GM19463 (cell line): ENCODE results near the gene SESN2.

Experiments
- ATAC-seq: cut with Tn5 transposase; IDR thresholded peaks from one replicate; pipeline ENCODE4 v1.9.1; 2021; ENCODE audit warnings: mild to moderate bottlenecking, moderate library complexity; ENCODE audit not compliant: unreplicated experiment

The SESN2 gene

DNA sequence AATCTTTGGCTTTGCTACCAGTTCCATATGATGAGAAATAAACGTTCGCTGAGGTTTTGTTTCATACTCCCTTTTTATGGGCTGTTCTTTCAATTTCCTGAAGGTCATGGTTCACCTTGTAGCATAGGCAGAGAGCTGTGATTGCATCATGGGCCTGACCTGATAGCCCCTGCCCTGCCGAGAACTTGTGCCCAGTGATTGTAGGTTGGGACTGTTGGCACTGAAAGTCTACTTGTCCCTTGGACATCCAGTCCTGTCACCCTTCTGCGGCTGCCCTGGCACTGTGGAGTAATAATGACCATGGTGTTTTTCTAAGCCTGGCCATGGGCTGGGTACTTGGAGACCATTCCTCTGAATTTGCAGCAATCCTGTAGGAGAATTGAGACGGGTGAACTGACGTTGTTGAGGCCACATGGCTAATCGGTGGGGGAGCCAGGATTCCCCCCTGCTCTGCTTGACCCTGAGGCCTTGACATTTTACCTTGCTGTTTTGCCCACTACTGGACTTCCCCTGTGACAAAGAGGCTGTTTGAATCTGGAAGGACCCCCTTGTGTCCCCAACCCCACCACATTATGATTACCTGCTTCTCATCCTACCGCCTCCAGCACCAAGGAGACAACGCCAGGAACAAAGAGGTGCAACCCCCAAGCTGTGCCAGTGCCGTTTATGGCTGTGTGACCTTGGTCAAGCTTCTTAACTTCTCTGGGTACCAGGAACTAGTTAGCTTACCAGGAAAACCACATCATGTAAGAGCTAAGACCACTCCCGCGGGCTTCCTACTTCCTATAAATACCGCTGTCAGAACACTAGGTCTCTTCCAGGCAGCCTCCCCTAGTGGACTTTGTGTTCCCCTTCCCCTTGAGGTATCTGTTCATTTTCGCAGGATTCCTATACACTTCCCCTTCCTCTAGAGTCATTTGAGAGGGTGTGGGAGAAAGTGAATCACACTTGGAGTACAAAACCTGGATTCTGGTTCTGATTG lies 23.4 kb downstream of the SESN2 start:
- no peak for ATAC-seq

DNA sequence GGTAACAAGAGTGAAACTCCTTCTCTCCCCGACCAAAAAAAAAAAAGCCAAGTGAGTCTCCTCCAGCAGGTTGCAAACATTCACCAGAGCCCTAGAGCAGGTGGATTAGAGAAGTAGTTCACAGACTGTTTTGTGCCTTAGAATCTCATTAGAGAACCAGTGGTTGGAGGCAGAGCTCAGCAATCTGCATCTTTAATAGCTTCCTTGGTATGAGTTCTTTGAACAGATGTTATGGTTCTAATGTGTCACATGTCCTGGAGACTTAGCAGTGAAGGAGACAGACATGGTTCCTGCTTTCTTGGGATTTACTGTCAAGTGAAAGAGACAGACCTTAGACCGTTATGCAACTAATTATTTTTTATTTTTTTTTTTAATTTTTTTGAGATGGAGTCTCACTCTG lies 26.8 kb downstream of the SESN2 start:
- no peak for ATAC-seq

- ATAC-seq = no peak
Measured at GRCh38 chr1:28288487-28288886, 29.2 kb downstream of the SESN2 start.

- ATAC-seq = no peak
Measured at GRCh38 chr1:28290851-28291250, 31.5 kb downstream of the SESN2 start.

GRCh38 chr1:28291711-28292110 lies 32.4 kb downstream of the SESN2 start:
- ATAC-seq = no peak

- no peak for ATAC-seq
Measured at GRCh38 chr1:28295936-28296335, 36.6 kb downstream of the SESN2 start.

GRCh38 chr1:28296401-28297261 lies 37.3 kb downstream of the SESN2 start:
- no peak for ATAC-seq

DNA sequence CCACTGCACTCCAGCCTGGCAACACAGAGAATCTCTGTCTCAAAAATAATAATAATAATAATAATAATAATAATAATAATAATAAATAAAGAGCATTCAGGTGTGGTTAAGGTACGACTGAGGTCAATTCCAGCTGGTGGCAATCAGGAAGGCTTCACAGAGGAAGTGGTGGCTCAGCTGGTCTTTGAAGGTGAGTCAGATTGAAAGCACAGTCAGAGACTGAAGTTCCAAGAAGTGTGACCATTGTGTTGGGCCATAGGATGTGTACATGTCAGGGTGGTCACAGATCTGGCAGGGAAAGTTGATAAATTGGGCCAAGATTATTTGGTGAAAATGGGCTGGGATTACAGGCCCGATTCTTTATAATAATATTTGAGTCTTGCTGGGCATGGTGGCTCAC lies 38.5 kb downstream of the SESN2 start:
- peak; percentile 45 for ATAC-seq

DNA sequence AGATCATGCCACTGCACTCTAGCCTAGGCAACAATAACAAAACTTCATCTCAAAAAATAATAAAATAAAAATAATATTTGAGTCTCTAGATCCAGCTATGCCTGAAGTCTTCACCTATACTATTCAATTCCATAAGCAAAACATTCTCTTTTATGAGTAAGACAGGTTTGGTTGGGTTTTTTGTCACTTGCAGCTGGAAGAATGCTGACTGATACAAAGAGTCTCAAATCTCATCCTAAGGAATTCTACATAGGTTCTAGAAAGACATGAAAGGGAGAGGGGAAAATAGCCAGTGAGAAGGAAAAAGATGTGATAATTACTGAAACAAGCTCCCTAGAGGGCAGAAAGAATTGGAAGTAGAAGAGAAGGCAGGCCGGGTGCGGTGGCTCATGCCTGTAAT lies 39.1 kb downstream of the SESN2 start:
- no peak for ATAC-seq

- ATAC-seq = no peak
Measured at GRCh38 chr1:28301368-28302174, 42.3 kb downstream of the SESN2 start.

DNA sequence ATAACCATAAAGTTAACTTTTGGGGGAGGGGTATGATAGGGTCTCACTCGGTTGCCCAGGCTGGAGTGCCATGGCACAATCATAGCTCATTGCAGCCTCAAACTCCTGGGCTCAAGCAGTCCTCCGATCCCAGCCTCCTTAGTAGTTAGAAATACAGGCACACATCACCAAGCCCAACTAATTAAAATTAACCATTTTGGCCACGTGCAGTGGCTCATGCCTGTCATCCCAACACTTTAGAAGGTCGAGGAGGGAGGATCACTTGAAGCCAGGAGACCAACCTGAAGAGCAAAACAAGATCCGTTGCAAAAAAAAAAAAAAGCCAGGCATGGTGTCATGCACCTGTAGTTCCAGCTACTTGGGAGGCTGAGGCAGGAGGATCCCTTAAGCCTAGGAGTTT lies 42.9 kb downstream of the SESN2 start:
- ATAC-seq = no peak

- ATAC-seq = no peak
Measured at GRCh38 chr1:28306301-28306949, 47.1 kb downstream of the SESN2 start.

DNA sequence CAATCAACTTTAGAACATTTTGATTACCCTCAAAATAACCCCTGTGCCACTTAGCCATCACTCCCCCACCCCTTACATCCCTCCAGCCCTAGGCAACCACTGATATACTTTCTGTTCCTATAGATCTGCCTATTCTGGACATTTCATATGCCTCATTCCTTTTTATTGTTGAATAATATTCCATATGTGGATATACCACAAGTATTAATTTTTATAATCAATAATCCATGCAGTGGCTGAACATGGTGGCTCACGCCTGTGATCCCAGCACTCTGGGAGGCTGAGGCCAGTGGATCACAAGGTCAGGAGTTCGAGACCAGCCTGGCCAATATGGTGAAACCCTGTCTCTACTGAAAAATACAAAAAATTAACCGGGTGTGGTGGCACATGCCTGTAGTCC lies 49.4 kb downstream of the SESN2 start:
- ATAC-seq = no peak

GRCh38 chr1:28309702-28310101 lies 50.4 kb downstream of the SESN2 start:
- no peak for ATAC-seq

GRCh38 chr1:28313702-28314546 lies 54.6 kb downstream of the SESN2 start:
- ATAC-seq = no peak

DNA sequence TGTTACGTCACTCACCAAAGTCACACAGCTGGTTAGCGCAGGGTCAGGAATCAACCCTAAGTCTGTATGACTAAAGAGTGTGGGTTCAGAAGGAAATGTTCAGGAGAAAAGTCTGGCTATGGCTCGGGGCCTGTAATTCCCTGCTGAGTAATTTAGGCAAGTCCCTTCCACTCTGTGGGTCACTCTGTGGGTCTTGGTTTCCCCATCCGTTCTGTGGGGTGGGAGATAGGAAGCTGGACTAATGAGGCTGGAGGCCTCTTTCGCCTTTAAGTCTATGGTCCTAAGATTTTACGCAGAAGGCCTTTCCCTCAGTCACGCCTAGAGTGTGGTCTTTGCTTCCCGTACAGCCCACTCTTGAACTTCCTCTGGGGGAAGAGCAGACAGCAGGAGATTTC lies 55.2 kb downstream of the SESN2 start:
- ATAC-seq = no peak

DNA sequence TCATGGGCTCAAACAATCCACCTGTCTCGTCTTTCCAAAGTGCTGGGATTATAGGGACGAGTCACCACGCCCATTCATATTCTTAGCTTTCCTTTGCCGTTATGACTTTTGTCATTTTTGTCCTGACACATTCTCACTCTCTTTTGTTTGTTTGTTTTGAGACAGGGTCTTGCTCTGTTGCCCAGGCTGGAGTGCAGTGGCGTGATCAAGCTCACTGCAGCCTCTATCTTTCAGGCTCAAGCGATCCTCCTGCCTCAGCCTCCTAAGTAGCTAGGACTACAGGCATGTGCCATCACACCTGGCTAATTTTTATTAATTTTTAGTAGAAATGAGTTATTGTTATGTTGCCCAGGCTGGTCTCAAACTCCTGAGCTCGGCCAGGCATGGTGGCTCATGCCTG lies 57.7 kb downstream of the SESN2 start:
- no peak for ATAC-seq

- no peak for ATAC-seq
Measured at GRCh38 chr1:28322194-28322593, 62.9 kb downstream of the SESN2 start.

DNA sequence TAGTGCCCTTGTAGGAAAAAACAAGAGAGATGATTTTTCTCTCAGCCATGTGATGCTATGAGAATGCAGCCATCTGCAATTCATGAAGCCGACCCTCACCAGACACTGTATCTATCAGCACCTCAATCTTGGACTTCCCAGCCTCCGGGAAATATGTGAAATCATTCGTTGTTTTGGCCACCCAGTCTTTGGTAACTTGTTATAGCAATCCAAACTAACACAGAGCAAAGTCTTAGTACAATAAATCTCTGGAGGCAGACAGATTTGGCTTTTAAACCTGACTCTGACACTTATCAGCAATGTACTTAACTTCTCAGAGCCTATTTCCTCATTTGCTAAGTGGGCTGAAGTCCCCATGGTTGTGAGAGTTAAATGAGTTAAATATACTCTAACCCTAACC lies 64.4 kb downstream of the SESN2 start:
- ATAC-seq = no peak

GRCh38 chr1:28326515-28326914 lies 67.2 kb downstream of the SESN2 start:
- no peak for ATAC-seq
